ENCODE results near the gene TRPV6. TPM values are rescaled to one million over a fixed set of nuclear protein-coding genes. Genes with fewer than 3 reads are reported as not detected.
A peak's percentile ranks its signal among the peaks of the same experiment; 100 is the strongest.

TRPV6 gene
- total RNA-seq, 1 donor from 2014 or later: 6.2 TPM

GRCh38 chr7:142901426-142902259 is 16.1 kb upstream of the TRPV6 start:
- H3K36me3 Mint-ChIP-seq (ENCODE audit: insufficient read depth): peaks cover 7% of the 10 kb centered on the region
- H3K4me1 Mint-ChIP-seq (ENCODE audit: low read depth): peaks cover 25% of the 10 kb centered on the region
- H3K9me3 Mint-ChIP-seq (ENCODE audit: low read depth): peaks cover 18% of the 10 kb centered on the region
- no peak for TF ChIP-seq CTCF (IDR thresholded peaks at IDR 0.05; ENCODE audit: unreplicated experiment)
- no peak for DNase-seq (ENCODE audit: low spot score, unreplicated experiment)
- H3K27ac Mint-ChIP-seq: peak overlapping the region; percentile 46
- no peak overlapping the region for H3K4me3 Mint-ChIP-seq (ENCODE audit: low read depth)
- H3K27me3 Mint-ChIP-seq: peaks cover 14% of the 10 kb centered on the region

GRCh38 chr7:142899661-142900060 is 14.1 kb upstream of the TRPV6 start:
- no peak for DNase-seq (ENCODE audit: low spot score, unreplicated experiment)
- Mint-ChIP-seq H3K4me1 (ENCODE audit: low read depth) (peaks cover 28% of the 10 kb centered on the region), H3K36me3 (ENCODE audit: insufficient read depth) (peaks cover 5% of the 10 kb centered on the region), H3K4me3 (ENCODE audit: low read depth) (no peak overlapping the region), H3K9me3 (ENCODE audit: low read depth) (peaks cover 13% of the 10 kb centered on the region), H3K27ac (no peak overlapping the region), H3K27me3 (peaks cover 28% of the 10 kb centered on the region)
- no peak for TF ChIP-seq CTCF (IDR thresholded peaks at IDR 0.05; ENCODE audit: unreplicated experiment)

DNA sequence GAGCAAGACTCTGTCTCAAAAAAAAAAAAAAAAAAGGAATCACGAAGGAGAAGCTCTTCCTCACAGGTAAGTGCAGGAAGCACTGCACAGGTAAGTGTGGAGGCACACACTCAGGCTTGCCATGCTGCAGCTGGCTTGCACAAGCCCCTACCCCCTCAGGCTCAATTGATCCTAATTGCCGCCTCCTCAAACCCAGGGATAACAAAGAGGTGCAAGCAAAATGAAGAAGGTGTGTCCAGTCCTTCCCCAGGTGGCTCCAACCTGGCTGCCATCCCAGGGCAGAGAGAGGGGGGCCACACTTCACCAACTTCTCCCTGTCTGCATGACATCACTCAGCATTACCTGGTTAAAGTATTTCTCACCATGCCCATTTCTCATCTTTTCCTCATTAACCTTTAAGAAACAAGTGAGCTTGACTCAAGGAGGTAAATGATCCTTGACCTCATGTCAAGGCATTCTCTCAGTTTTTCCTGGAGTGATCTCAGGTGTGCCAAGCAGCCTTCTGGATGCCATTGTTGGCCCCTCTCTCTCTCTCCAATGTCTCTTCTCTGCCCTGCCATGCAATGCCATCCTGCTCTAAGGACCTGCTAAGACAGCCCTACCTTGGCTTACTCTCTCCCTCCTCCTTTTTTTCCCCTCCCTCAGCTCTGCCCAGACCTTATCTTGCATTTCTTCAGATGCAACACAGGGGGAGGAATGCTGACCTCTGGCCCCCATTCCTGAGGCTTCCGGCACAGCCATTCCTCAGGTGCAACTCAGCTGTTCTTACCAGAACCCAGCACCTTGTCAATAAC is 13.0 kb upstream of the TRPV6 start:
- Mint-ChIP-seq H3K27ac (no peak overlapping the region), H3K4me1 (ENCODE audit: low read depth) (peaks cover 28% of the 10 kb centered on the region), H3K9me3 (ENCODE audit: low read depth) (peaks cover 13% of the 10 kb centered on the region), H3K27me3 (peaks cover 33% of the 10 kb centered on the region), H3K36me3 (ENCODE audit: insufficient read depth) (peaks cover 5% of the 10 kb centered on the region), H3K4me3 (ENCODE audit: low read depth) (no peak overlapping the region)
- TF ChIP-seq CTCF (IDR thresholded peaks at IDR 0.05; ENCODE audit: unreplicated experiment): no peak
- no peak for DNase-seq (ENCODE audit: low spot score, unreplicated experiment)

- H3K4me3 Mint-ChIP-seq (ENCODE audit: low read depth): no peak overlapping the region
- H3K36me3 Mint-ChIP-seq (ENCODE audit: insufficient read depth): peaks cover 3% of the 10 kb centered on the region
- peaks cover 28% of the 10 kb centered on the region for H3K4me1 Mint-ChIP-seq (ENCODE audit: low read depth)
- H3K27me3 Mint-ChIP-seq: peaks cover 37% of the 10 kb centered on the region
- DNase-seq (ENCODE audit: low spot score, unreplicated experiment): no peak
- H3K9me3 Mint-ChIP-seq (ENCODE audit: low read depth): peaks cover 8% of the 10 kb centered on the region
- TF ChIP-seq CTCF (IDR thresholded peaks at IDR 0.05; ENCODE audit: unreplicated experiment): no peak
- H3K27ac Mint-ChIP-seq: no peak overlapping the region
These were observed 12.1 kb upstream of the TRPV6 start for GRCh38 chr7:142897691-142898090.

DNA sequence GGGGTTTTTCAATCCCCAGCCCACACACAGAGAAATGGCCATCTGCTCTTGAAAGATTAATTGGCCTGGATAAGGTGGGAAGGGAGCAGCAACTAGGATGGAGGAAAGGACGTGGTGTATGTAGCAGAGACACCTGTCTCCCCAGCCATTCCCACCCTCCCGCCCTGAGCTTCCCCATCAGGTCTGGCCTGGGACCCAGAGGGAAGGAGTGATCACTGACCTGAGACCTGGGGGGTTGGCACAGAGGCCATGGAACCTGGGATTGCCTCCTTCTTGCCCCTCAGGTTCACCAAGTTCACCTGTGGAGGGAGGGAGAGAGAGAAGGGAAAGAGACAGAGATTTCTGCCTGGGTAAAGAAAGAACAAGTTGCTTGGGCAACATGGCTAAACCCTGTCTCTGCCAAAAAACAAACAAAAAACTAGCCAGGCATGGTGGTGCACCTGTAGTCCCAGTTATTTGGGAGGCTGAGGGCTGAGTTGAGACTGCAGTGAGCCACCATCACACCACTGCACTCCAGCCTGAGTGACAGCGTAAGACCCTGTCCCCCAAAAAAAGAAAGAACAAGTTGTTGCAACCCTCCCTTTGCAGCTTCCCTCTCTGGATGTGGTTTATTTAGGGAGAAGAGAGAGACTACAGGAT is 11.3 kb upstream of the TRPV6 start:
- H3K4me1 Mint-ChIP-seq (ENCODE audit: low read depth): peaks cover 24% of the 10 kb centered on the region
- H3K36me3 Mint-ChIP-seq (ENCODE audit: insufficient read depth): no peaks in the 10 kb centered on the region
- DNase-seq (ENCODE audit: low spot score, unreplicated experiment): no peak

More for the DNA sequence above, 11.3 kb upstream of the TRPV6 start:
- Mint-ChIP-seq H3K27ac (peak overlapping the region; percentile 23), H3K9me3 (ENCODE audit: low read depth) (peaks cover 2% of the 10 kb centered on the region), H3K4me3 (ENCODE audit: low read depth) (no peak overlapping the region), H3K27me3 (peaks cover 38% of the 10 kb centered on the region)
- TF ChIP-seq CTCF (IDR thresholded peaks at IDR 0.05; ENCODE audit: unreplicated experiment): no peak

Measured in progenitor cell of endocrine pancreas (in vitro differentiated cells).